HG03159 (cell line): ENCODE measurements around the gene ZNF274.
"Not testable (repeated sequence)": the region's sequence is repeated elsewhere in the genome, so short reads cannot be mapped to it uniquely, and the experiment has no call there.

ENCODE experiments used
- ATAC-seq: cut with Tn5 transposase; IDR thresholded peaks from one replicate; pipeline ENCODE4 v1.9.1; 2021; ENCODE audit warnings: mild to moderate bottlenecking, moderate library complexity; ENCODE audit not compliant: unreplicated experiment

ZNF274 gene

DNA sequence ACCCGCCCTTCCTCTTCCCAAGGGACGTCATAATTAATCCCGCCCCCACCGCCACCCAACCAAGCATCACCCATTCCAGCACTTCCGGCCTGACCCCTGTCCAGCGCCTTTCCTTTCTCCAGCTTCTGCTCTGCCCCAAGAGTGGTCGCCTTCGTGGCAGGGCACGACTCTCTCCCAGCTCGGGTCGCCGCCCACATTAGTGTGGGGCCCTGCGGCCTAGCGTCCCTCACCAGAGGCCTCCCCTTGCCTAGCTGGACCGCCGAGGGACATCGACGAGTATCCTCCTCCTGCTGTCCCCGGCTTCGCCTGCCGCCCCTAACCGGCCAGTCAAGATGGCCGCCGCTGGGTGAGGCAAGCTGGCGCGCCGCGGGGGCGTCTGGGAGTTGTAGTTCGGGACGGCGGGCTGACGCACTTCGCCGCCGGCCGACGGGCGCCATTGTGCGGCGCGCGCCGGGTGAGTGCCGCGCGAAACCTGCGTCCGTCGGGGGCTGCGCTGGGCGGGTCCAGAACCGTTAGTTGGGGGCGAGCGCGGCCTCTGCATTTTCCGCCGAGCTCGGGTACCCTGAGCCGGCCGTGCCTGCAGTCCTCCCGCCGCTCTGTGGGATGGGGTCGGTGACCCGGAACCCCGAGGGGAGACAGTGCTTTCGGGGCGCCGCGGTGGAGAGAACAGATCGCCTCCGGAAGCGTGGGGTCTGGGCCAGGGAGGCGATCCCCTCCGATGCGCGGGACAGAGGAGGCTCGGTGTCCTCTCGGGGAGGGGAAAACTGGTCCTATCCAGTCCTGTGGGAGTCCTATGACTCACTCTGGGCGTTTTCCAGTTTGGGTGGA is at the start of gene ZNF274:
Gene ZNF274 (plus strand): TSS at position 73 of the 828 bp plus-strand sequence. CDS start 905 bp downstream, outside the sequence.
- ATAC-seq, result peak; percentile 89

DNA sequence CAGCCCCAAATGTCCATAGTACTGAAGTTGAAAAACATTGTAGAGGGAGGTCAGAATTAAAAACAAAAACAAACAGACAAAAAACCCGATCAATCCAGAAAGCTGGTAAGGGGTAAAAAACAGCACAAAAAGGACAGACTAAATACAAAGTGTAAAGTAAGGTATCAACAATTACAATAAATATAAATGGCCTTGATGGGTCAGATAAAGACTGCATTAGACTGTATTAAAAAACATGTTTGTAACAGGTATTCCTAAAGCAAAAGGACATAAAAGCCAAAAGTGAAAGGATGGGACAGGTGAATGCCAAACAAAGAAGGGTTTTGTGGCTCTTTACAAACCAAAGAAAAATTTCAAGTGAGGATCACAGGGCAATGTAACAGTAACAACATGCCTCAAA is 48.6 kb upstream of the ZNF274 start:
- ATAC-seq, result no peak

DNA sequence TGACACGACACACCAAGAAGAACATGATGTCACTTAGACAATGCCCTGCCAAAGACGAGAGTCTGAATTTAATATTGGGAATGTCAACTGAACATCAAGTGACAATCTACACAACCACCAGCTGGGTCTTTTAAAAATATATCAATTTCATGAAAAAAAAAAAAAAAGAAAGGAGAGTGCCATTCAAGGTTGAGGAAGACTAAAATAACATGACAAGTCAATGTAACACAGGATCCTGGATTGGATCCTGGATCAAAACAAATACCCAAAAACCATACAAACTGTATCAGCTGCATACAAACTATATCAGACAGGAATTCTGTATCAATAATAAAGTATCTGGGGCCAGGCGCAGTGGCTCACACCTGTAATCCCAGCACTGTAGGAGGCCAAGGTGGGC is 37.0 kb upstream of the ZNF274 start:
- no peak for ATAC-seq

DNA sequence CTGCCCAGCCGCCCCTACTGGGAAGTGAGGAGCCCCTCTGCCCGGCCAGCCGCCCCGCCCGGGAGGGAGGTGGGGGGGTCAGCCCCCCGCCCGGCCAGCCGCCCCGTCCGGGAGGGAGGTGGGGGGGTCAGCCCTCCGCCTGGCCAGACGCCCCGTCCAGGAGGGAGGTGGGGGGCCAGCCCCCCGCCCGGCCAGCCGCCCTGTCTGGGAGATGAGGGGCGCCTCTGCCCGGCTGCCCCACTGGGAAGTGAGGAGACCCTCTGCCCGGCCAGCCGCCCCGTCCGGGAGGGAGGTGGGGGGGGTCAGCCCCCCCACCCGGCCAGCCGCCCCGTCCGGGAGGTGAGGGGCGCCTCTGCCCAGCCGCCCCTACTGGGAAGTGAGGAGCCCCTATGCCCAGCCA is 35.4 kb upstream of the ZNF274 start:
- not testable (repeated sequence) for ATAC-seq

DNA sequence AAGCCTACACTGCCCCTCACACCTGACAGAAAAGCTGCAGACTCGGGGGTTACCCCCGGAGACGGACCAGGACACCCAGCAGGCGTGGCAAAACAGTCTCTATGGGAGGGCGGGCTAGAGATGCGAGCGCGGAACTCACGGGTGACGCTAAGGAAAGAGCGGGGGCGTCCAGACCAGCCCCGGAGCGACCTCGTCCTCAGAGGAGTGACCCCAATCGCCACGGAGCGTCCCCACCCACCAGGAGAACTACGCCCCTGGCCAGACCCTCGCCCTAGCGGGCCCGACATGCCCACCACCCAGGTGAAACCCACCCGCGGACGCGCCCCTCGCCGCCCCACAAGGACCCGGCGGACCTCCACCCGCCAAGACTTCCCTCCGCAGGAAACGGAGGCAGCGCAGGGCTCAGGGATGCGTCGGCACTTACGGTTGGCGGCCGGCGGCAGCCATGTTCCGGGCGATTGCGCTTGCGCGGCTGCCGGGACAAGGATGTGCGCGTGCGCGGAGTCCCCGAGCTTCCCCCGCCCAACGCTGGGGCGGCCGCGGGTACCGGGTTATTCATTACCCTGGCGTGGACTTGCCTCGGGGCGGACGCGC is 32.4 kb upstream of the ZNF274 start, which contains the start of gene ZNF329:
Gene ZNF329 (minus strand): TSS at position 462 of the 594 bp plus-strand sequence. CDS start 21,286 bp downstream, outside the sequence.
- ATAC-seq, result peak; percentile 50

DNA sequence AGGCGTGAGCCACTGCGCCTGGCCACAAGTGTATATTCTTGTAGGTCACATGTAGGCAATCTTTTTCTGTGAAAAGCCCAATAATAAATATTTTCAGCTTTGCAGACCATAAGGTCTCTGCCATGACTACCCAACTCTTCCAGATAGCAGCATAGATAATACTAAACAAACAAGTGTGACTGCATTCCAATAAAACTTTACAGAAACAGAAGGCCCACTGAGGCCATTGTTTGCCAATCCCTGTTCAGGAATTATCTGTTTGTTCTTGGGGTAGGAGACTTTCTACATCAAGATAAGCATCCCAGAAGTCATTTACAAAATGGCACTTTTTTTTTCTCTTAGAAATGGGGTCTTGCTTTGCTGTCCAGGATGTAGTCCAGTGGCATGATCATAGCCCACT is 29.5 kb upstream of the ZNF274 start:
- no peak for ATAC-seq

DNA sequence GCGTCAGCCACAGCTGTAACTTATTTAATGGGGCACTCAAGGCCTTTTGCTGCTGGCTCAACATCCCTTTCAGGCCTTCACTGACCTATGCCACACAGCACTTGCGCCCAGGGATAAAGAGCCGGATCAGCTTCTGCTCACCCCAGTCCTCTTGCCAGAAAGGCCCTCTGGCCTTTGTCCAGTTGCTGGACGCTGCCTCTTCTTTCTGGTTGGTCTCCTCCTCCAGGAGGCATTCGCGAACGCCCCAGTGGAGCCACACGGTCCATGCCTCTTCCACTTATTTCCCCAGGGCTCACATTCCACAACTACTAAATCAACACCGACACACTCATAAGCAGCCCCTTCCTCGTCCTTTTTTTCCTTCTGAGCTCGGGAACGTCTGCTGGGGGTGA is 28.6 kb upstream of the ZNF274 start:
- ATAC-seq, result no peak

DNA sequence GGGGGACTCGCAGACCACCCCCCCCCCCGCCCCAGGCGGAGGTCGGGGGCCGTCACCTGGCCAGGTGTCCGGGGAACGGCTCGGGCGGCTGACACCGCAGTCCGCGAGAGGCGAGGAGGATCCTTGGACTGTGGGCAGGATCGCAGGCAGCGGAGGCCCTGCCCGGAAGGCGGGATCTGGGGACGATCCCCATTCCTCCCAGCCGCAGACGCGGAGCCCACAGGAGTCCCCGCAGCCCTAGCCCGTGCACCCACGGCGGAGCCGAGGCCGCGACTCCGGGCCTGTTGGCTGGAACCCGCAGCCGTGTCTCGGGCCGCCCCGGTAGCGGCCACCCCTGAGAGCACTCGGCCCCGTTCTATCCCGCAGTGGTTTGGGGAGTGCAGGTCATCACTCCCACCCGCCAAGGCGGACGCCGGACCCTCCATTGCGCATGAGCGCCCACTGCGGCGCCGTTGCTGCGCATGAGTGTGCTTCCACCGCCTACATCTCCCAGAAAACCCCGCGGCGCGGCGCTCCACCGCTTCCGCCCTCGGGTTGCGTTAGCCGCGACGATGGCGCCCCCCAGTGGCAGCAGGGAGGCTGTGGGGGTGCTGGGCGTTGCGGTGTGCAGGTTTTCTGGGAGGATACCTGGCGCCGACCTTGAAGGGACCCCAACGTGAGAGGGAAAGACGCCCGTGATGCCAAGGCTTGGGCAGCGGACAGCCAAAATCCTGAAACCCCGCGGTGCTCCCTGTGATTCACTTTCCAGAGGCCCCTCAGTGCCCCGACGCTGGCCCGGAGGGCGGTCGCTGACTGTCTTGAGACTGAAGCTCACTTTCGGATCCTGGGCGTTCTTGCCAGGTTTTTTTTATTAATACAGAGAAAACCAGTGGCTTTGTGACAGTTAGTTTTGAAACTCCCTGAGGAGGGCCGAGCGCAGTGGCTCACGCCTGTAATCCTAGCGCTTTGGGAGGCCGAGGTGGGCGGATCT is 27.9 kb upstream of the ZNF274 start:
- ATAC-seq, result peak; percentile 66

DNA sequence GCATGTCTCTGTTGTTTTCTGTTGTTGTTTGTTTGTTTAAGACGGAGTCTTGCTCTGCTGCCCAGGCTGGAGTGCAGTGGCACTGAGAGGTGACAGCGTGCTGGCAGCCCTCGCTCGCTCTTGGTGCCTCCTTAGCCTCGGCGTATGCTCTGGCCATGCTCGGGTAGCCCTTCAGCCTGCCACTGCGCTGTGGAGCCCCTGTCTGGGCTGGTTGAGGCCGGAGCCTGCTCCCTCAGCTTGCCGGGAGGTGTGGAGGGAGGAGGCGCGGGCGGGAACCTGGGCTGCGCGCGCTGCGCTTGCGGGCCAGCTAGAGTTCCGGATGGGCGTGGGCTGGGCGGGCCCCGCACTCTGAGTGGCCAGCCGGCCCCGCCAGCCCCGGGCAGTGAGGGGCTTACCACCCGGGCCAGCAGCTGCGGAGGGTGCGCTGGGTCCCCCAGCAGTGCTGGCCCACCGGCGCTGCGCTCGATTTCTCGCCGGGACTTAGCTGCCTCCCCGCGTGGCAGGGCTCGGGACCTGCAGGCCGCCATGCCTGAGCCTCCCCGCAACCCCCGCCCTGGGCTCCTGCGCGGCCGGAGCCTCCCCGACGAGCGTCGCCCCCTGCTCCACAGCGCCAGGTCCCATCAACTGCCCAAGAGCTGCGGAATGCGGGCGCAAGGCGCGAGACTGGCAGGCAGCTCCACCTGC is 25.7 kb upstream of the ZNF274 start:
- no peak for ATAC-seq

DNA sequence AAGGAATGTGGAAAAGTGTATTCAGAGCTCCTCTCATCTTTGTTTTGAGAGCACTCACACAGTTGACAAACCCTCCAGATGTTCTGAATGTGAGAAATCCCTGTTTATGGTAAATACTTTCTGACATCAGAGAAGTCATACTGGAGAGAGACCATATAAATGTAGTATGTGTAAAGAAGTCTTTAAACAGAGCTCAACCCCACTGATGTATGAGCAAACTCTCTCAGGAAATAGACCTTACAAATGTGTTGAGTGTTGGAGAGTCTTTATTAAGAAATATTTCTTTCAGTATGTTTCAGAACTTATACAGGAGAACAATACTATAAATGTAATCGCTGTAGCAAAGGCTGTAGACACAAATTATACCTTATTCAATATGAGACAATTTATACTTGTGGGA is 16.6 kb upstream of the ZNF274 start:
- no peak for ATAC-seq

DNA sequence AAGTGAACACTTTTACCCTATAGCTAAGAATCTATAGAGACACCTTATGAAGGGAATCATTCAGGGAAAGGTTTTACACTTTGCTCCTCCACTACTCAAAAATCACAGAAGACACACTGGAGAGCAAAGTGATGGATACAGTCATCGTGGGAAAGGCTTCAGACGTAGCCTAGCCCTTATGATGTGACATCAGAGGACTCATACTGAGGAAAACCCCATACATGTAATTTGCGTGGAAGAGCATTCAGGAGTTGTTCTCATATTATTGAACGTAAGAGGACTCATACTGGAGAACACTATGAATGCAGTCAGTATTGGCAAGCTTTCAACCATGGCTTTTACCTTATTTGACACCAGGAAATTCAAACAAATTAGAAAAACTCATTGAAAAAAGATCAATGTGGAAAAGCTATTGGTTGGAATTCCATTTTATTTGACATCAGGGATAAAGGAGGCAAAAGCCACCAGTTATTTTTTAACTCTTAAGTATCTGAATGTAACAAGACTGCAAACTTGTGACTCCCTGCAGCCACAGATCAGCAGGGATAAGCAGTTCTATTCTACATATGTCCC is 16.1 kb upstream of the ZNF274 start:
- ATAC-seq, result no peak

DNA sequence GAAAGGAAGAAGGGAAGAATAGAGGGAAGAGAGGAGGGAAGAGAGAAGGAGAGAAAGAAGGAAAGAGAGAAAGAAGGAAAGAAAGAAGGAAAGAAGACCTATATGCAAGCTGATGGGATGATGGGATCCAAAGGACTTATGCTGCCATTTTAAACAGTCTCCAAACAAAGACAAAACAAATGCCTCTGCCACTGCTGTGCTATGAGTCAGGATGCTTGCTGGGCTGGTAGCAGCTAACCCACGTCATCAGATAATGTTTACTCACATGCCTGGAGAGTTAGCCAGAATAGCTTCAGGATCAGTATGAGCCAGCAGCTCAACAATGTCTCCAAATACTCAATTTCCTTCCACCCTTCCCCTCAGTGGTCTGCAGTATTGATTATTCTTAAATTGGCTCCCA is 12.0 kb upstream of the ZNF274 start:
- ATAC-seq, result no peak

DNA sequence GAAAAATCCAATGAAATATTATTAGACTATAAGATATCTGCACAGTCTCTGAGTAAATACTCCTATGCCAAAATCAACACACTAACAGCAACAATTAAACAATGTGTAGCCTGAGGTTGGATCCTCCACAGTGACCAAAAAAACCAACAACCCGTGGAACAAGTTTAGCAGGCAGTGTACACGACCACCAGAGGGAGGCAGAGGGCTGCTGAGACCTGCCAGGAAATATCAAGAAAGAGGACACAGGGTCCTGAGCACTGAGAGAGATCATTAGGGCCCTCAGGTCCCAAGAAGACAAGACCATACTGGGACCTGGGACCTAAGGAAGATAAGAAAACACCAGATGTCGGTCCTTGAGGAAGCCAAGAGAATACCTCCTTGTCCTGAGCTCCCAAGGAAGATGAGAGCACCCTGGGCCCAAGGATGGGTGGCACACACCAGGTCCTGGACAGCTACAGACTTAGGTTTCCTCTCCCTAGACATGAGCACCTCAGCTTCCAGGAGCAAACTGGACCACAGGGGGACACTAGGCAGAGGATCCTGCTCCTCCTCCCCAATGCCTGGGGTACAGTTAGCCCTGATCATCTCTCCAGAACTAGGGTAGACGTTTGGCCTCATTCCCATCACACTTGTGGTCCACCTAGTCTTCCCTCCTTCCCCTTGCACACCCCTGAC is 822 bp upstream of the ZNF274 start:
- no peak for ATAC-seq

DNA sequence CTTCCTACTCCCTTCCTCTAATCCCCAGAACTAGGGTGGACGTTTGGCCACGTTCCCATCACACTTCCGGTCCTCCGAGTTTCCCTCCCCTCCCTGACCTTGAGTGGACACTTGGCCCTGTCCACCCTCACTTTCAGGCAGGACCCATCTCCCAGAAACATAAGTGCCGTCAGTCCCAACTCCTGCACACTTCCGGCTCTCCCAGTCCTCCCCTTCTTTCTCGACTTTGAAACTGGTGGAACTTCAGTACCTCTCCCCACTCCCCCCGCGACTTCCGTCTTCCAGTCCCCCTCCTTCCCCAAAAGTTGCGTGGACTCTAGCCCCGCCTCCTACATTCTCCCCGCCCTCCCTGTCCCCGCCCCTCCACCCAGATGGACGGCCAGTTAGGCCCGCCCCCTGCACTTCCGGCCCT is 278 bp upstream of the ZNF274 start:
- peak; percentile 49 for ATAC-seq

DNA sequence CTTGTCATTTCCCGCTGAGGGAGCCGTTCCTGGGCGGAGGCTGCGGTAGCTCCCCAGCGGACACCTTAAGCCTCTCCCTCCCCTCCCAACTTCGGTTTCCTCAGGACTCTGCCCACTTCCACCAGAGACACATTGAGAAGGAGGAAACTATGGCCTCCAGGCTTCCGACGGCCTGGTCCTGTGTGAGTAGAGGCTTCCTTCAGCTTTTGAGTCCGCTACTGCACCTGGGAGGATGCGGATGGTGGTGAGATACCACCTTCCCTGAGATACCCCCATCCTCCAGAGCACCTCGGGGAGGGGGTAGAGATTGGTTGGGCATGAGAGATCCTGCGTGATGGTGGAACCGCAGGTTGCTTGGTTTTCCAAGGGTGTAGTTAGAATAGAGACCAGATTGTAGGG is 955 bp downstream of the ZNF274 start:
- peak; percentile 4 for ATAC-seq

DNA sequence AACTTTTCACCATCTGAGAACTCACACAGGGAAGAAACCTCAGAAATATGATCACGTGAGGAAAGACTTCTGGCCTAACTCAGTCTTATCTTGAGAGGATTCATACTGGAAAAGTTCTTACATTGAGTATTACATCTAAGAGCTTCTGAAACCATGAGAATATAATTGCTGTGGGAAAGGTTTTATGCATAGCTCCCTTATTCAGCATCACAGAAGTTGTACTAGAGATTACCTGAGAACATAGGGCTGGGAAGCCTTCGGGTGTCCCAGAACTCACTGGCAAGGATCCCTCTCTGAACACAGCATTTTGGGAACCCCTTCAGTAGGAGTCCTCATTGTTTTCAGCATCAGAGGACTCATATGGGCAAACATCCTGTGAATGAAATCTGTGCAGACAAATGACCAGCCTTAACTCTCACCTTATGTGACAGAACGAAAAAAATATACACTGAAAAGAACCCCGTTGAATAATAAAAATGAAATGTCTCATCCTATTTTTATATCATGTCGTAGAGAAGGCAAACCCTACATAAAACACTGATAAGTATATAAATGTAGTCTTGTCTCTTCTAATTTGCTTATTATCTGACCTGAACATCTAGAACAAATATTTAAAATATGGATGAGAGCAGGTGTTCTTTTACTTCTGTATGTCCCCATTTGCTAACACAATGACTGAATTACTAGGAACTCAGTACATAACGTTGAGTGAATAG is 14.2 kb downstream of the ZNF274 start:
- ATAC-seq, result no peak

DNA sequence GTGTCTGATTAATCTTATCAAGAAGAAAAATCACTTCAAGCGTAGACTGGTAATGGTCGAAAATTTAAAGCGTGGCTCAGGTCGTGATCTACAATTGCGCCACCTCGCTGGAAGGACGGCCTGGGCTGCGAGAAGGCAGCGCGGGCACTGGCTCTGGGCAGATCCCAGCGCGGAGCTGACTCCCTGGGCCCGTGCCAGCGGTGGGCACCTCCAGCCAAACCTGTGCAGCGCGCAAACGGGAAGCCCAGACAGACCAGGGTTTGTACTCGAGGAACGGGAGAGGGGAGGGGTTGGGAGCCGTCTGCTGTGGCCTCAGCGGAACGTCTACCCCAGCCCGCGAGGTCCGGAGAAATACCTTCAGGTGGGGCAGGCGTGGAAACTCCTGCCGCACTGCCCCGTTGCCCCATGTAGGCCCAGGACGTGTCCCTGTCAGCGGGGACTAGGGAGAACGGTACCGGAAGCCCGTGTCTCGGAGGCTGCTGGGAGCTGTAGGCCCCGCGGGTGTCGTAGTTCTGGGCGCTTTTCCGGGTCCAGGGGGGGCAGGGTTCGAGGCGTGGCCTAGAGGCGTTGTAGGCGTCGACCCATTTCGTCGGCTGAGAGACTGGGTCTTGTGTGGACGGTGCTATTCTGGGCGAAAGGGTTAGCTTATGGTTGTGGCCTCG is 21.1 kb downstream of the ZNF274 start:
- no peak for ATAC-seq

DNA sequence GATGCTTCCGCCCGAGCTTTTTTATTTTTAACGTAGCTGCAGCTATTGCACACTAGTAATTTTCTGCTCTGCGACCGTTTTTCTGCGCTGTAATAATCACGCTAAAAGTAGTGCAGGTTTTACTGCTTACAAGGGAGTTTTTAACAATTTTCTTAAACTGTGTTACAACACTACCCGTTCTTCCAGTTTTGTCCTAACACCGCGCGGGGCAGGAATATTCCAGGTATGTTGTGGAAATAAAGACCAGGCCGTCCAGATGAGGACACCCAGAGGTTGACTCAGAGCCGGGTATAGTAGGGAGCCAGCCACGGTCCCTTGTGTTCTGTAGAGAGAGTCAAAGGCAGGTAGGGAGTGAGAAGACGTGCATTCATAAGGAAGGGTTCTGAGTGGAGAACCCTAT is 21.7 kb downstream of the ZNF274 start:
- no peak for ATAC-seq

DNA sequence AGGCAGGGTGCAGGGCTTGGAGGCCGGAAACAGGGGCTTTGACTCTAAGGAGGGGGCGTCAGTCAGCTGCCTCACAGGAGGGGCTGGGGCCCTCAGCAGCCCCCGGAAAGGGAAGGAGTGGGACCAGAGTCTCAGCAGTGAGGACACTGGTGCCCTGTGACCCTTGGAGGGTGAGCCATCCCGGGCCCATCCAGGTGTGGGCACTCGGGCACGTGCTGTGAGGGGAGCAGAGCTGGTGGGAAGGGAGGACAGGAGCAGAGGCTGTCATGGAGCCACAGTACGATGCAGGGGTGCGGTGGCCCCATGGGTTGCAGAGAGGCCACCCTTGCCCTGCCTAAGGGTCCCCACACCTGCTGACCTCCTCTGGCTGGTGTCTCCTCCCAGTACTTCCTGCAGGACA is 26.7 kb downstream of the ZNF274 start:
- no peak for ATAC-seq
